ENCODE measurements around the gene PRKCE.

GRCh38 chr2:45782436-45782835 lies 131.0 kb downstream of the PRKCE start:
- TF ChIP-seq CTCF (conservative IDR thresholded peaks at IDR 0.05 in 1 of 2, IDR thresholded peaks at IDR 0.05 in 1 of 2; ENCODE audit: low read depth in 1 of 2, low read length in 2 of 2): no peak
- TF ChIP-seq EZH2 (IDR thresholded peaks at IDR 0.05; ENCODE audit: low read length, missing control alignments): no peak

Measured in fibroblast of lung (primary cell).